ENCODE measurements around the gene TTLL10. TPM values are rescaled to one million over a fixed set of nuclear protein-coding genes. Genes with fewer than 3 reads are reported as not detected.

The TTLL10 gene
- polyA plus RNA-seq, 1 of the 3 experiments (the other 2 are of a cell fraction) = not detected

GRCh38 chr1:1165900-1166421, 7.7 kb upstream of the TTLL10 start:
- WGBS (ENCODE audit: low lambda C conversion rate) = 76% methylated on average over 10 of the region's 23 CpGs
- no peaks in the 10 kb centered on the region for H3K9me3 ChIP-seq
- H3K9me2 ChIP-seq = no peaks in the 10 kb centered on the region
- no peaks in the 10 kb centered on the region for H3F3A ChIP-seq (replicated peaks; ENCODE audit: insufficient read depth)
- no peak overlapping the region for H3K27ac ChIP-seq (ENCODE audit: low read depth in 2 of 2, low read length in 1 of 2)
- TF ChIP-seq TEAD4 (IDR thresholded peaks at IDR 0.05; ENCODE audit: borderline replicate concordance, insufficient read depth) (no peak), GATA2 (CRISPR knock-in tag; IDR thresholded peaks at IDR 0.05) (no peak), TAF1 (IDR thresholded peaks at IDR 0.05; ENCODE audit: borderline replicate concordance, low read depth, low read length) (no peak), RAD21 (IDR thresholded peaks at IDR 0.05; ENCODE audit: low read length) (no peak), RXRA (IDR thresholded peaks at IDR 0.05; ENCODE audit: borderline replicate concordance, low read depth) (no peak), POLR2AphosphoS5 (IDR thresholded peaks at IDR 0.05; ENCODE audit: low read depth, low read length) (no peak), FOXJ3 (CRISPR knock-in tag; IDR thresholded peaks at IDR 0.05) (no peak), MEF2A (IDR thresholded peaks at IDR 0.05; ENCODE audit: borderline replicate concordance, low read depth) (no peak), RFX5 (IDR thresholded peaks at IDR 0.05; ENCODE audit: low read length) (no peak), FOSL2 (IDR thresholded peaks at IDR 0.05; ENCODE audit: borderline replicate concordance, low read depth) (no peak), JUND (IDR thresholded peaks at IDR 0.05) (no peak), NFIC (IDR thresholded peaks at IDR 0.05; ENCODE audit: borderline replicate concordance) (no peak), USF2 (IDR thresholded peaks at IDR 0.05; ENCODE audit: borderline replicate concordance, low read depth, low read length) (no peak), MXI1 (IDR thresholded peaks at IDR 0.05; ENCODE audit: low read depth, low read length) (no peak), ELF1 (IDR thresholded peaks at IDR 0.05) (no peak)
- TF ChIP-seq, protein P1, sequence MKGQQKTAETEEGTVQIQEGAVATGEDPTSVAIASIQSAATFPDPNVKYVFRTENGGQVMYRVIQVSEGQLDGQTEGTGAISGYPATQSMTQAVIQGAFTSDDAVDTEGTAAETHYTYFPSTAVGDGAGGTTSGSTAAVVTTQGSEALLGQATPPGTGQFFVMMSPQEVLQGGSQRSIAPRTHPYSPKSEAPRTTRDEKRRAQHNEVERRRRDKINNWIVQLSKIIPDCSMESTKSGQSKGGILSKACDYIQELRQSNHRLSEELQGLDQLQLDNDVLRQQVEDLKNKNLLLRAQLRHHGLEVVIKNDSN (IDR thresholded peaks at IDR 0.05; ENCODE audit: borderline replicate concordance, low read depth) = no peak
- no peaks in the 10 kb centered on the region for H4K20me1 ChIP-seq (ENCODE audit: insufficient read depth)
- H3K36me3 ChIP-seq (replicated peaks in 1 of 2; ENCODE audit: control insufficient read depth in 1 of 2, insufficient read depth in 2 of 2, low read length in 1 of 2) = no peaks in the 10 kb centered on the region
- H3K27me3 ChIP-seq (ENCODE audit: insufficient read depth) = no peaks in the 10 kb centered on the region
- H2AFZ ChIP-seq (ENCODE audit: low read depth) = no peak overlapping the region
- CTCF ChIA-PET = no interaction called here
- H3K9ac ChIP-seq = no peak overlapping the region
- no peaks in the 10 kb centered on the region for H3K4me1 ChIP-seq (ENCODE audit: control insufficient read depth in 1 of 2, insufficient read depth in 2 of 2, low read depth in 1 of 2, low read length in 1 of 2)
- no peak for DNase-seq
- no peak overlapping the region for H3K4me3 ChIP-seq (ENCODE audit: low read depth in 2 of 2, low read length in 1 of 2)
- no peaks in the 10 kb centered on the region for H3K79me2 ChIP-seq (ENCODE audit: insufficient read depth)
- no peak overlapping the region for H3K4me2 ChIP-seq
- POLR2A ChIA-PET = no interaction called here

DNA sequence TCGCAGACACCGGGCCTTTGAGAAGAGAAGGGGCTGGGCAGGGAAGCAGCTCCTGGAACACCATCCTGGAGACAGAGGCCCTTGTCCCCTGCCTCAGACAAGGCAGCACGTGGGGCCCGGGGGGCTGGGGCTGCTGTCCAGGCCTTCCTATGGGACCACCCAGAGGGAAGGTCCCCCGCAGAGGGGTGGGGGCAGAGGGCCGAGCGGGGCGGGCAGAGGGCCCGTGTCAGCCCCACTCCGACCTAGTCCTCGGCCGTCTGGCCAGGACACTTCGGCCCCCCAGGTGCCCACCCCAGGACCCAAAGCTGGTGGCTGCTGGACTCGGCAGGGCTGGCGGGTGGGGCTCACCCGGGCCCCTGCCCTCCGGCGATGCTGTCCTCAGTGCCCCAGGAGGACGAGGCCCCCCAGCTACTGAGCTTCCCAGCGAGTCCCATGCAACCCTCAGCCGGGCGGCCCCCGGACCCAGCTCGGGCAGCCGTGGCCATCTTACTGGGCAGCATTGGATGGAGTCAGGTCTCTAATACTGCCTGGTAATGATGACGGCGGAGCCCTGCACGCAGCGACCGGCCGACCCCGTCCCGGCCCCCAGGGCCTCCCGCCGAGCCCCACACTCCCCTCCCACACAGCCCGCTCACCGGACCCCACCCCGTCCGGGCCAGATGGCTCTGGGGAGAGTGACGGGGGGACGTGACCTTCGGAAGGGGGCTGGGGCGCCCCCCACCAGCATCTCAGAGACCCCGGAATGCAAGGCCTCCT, 6.9 kb upstream of the TTLL10 start:
- Histone ChIP-seq H3F3A (replicated peaks; ENCODE audit: insufficient read depth) (no peaks in the 10 kb centered on the region), H3K4me2 (no peak overlapping the region), H3K9ac (no peak overlapping the region), H3K36me3 (replicated peaks in 1 of 2; ENCODE audit: control insufficient read depth in 1 of 2, insufficient read depth in 2 of 2, low read length in 1 of 2) (no peaks in the 10 kb centered on the region), H3K4me1 (ENCODE audit: control insufficient read depth in 1 of 2, insufficient read depth in 2 of 2, low read depth in 1 of 2, low read length in 1 of 2) (no peaks in the 10 kb centered on the region), H3K4me3 (ENCODE audit: low read depth in 2 of 2, low read length in 1 of 2) (no peak overlapping the region), H4K20me1 (ENCODE audit: insufficient read depth) (no peaks in the 10 kb centered on the region), H3K9me3 (no peaks in the 10 kb centered on the region), H3K27ac (ENCODE audit: low read depth in 2 of 2, low read length in 1 of 2) (no peak overlapping the region), H3K79me2 (ENCODE audit: insufficient read depth) (no peaks in the 10 kb centered on the region), H2AFZ (ENCODE audit: low read depth) (no peak overlapping the region), H3K27me3 (ENCODE audit: insufficient read depth) (no peaks in the 10 kb centered on the region), H3K9me2 (no peaks in the 10 kb centered on the region)
- no CpG with 5 or more reads among the region's 44 CpGs for WGBS (ENCODE audit: low lambda C conversion rate)
- DNase-seq = no peak
- no peak for TF ChIP-seq FOSL2 (IDR thresholded peaks at IDR 0.05; ENCODE audit: borderline replicate concordance, low read depth)
- TF ChIP-seq FOXJ3 (CRISPR knock-in tag; IDR thresholded peaks at IDR 0.05) = no peak
- no peak for TF ChIP-seq GATA2 (CRISPR knock-in tag; IDR thresholded peaks at IDR 0.05)
- ChIA-PET CTCF (no interaction called here), POLR2A (no interaction called here)

All from SK-N-SH (cell line).